HCT116 (cell line): ENCODE measurements around the gene MPHOSPH8. TPM values are rescaled to one million over a fixed set of nuclear protein-coding genes. Genes with fewer than 3 reads are reported as not detected.

Experiments used
- ATAC-seq: fragments of 200-7000 bp; cut with Tn5 transposase; 2 replicates; pipeline ENCODE4 v1.9.1; 2020; ENCODE audit warnings: mild to moderate bottlenecking, moderate library complexity
- BruUV-seq: library from RNA; stranded (reverse); fragments of 400-500 nt; replicated peaks from 2 replicates; lab custom pipeline; 2021; lab: Mats Ljungman, UMichigan
- CTCF ChIA-PET: fragments of 300-600 bp; sonication (Branson Sonifier 250); formaldehyde crosslinking; loops from one replicate; lab custom pipeline; 2021; ENCODE audit warnings: antibody characterized with exemption; lab: Charles Lee
- POLR2A ChIA-PET: fragments of 300-600, 350-600 bp; sonication (Branson Sonifier 250); formaldehyde crosslinking; loops from one replicate; lab custom pipeline; 2021; ENCODE audit warnings: antibody characterized with exemption; lab: Charles Lee
- RAD21 ChIA-PET, 2 experiments: fragments of 300-600 bp; sonication (Branson Sonifier 250); formaldehyde crosslinking; loops; one replicate each; lab custom pipeline; 2023; ENCODE audit warnings: low total read pairs in 2 of 2; ENCODE audit not compliant: uncharacterized antibody in 2 of 2, unreplicated experiment in 2 of 2, low non-redundant PET in 1 of 2; lab: Charles Lee
- DNase-seq: peaks from one replicate; pipeline ENCODE4 v3.0.0-alpha.2; 2010; ENCODE audit warnings: low read depth, low spot score
- H2AFZ ChIP-seq: fragments of 200-600 bp; shearing (Covaris generic), sonication (generic); 2 replicates; pipeline ENCODE4 v1.6.1; 2017; ENCODE audit warnings: low read depth, mixed run types, mixed read lengths, antibody characterized with exemption, low read length; ENCODE audit not compliant: poor library complexity, severe bottlenecking
- H3K27ac ChIP-seq: 2 replicates; pipeline ENCODE4 v1.5.1; 2012; ENCODE audit warnings: low read depth, low read length
- H3K27me3 ChIP-seq: fragments of 200-600 bp; sonication (generic); 2 replicates; pipeline ENCODE4 v1.6.1; 2016; ENCODE audit warnings: mixed run types, low read length, mixed read lengths; ENCODE audit not compliant: insufficient read depth
- H3K36me3 ChIP-seq, 2 experiments: fragments of 200-500 bp in 1 of 2; fragments of 200-600 bp in 1 of 2; sonication (Bioruptor generic) in 1 of 2; sonication (generic) in 1 of 2; 2 replicates each; pipeline versions ENCODE4 v1.5.1 to v1.6.1; 2014 to 2016; ENCODE audit warnings: low read length in 2 of 2, inconsistent platforms in 1 of 2, mixed read lengths in 1 of 2, mixed run types in 1 of 2; ENCODE audit not compliant: insufficient read depth in 2 of 2, control insufficient read depth in 1 of 2
- H3K4me1 ChIP-seq, 2 experiments: fragments of 200-600 bp in 1 of 2; sonication (generic) in 1 of 2; 2 replicates each; pipeline versions ENCODE4 v1.5.1 to v1.6.1; 2012 to 2017; ENCODE audit warnings: low read length in 2 of 2, inconsistent platforms in 1 of 2, mild to moderate bottlenecking in 1 of 2, mixed read lengths in 1 of 2, mixed run types in 1 of 2, moderate library complexity in 1 of 2; ENCODE audit not compliant: insufficient read depth in 2 of 2, control insufficient read depth in 1 of 2
- H3K4me2 ChIP-seq: fragments of 200-600 bp; sonication (generic); 2 replicates; pipeline ENCODE4 v1.6.1; 2017; ENCODE audit warnings: mixed run types, low read length, mixed read lengths
- H3K4me3 ChIP-seq, 2 experiments: fragments of 200-600 bp in 1 of 2; sonication (generic) in 1 of 2; replicated peaks in 1 of 2; 2 replicates each; pipeline ENCODE4 v1.5.1; 2011 to 2016; ENCODE audit warnings: low read length in 2 of 2, control low read depth in 1 of 2, low read depth in 1 of 2, mild to moderate bottlenecking in 1 of 2, mixed read lengths in 1 of 2, mixed run types in 1 of 2
- H3K79me2 ChIP-seq: fragments of 200-600 bp; sonication (generic); 2 replicates; pipeline ENCODE4 v1.6.1; 2017; ENCODE audit warnings: mild to moderate bottlenecking, mixed run types, low read length, moderate library complexity, mixed read lengths; ENCODE audit not compliant: insufficient read depth
- H3K9ac ChIP-seq: fragments of 200-600 bp; sonication (generic); 2 replicates; pipeline ENCODE4 v1.6.1; 2016; ENCODE audit warnings: low read length, mixed read lengths
- H3K9me2 ChIP-seq: fragments of 200-600 bp; sonication (generic), shearing (Covaris generic); 2 replicates; pipeline ENCODE4 v1.6.1; 2017; ENCODE audit warnings: mixed run types, mild to moderate bottlenecking, moderate library complexity; ENCODE audit not compliant: insufficient read depth
- H3K9me3 ChIP-seq, 2 experiments: fragments of 200-500 bp in 1 of 2; fragments of 200-600 bp in 1 of 2; sonication (Bioruptor generic) in 1 of 2; sonication (generic) in 1 of 2; 2 replicates each; pipeline ENCODE4 v1.6.1; 2014 to 2017; ENCODE audit warnings: low read length in 2 of 2, mixed read lengths in 2 of 2, inconsistent platforms in 1 of 2, low read depth in 1 of 2, mild to moderate bottlenecking in 1 of 2, mixed run types in 1 of 2, moderate library complexity in 1 of 2; ENCODE audit not compliant: control insufficient read depth in 1 of 2, insufficient read depth in 1 of 2
- H4K20me1 ChIP-seq: fragments of 200-600 bp; sonication (generic), shearing (Covaris generic); 2 replicates; pipeline ENCODE4 v1.6.1; 2017; ENCODE audit warnings: mixed run types, mild to moderate bottlenecking, moderate library complexity; ENCODE audit not compliant: insufficient read depth
- ELF1 ChIP-seq: IDR thresholded peaks from 2 replicates; pipeline ENCODE4 v1.6.1; 2012; ENCODE audit warnings: low read depth, borderline replicate concordance
- EZH2phosphoT487 ChIP-seq: fragments of 200-600 bp; IDR thresholded peaks from 2 replicates; pipeline ENCODE4 v1.6.1; 2018; ENCODE audit warnings: antibody characterized with exemption, borderline replicate concordance
- FOSL1 ChIP-seq: IDR thresholded peaks from 2 replicates; pipeline ENCODE4 v1.6.1; 2012; ENCODE audit warnings: low read depth
- JUND ChIP-seq: IDR thresholded peaks from 2 replicates; pipeline ENCODE4 v1.6.1; 2012
- POLR2A ChIP-seq: IDR thresholded peaks from 2 replicates; pipeline ENCODE4 v1.7.0; 2011; ENCODE audit warnings: borderline replicate concordance; ENCODE audit not compliant: insufficient read depth, insufficient read length; ENCODE audit errors: extremely low read depth
- POLR2AphosphoS5 ChIP-seq: IDR thresholded peaks from 2 replicates; pipeline ENCODE4 v1.6.1; 2011; ENCODE audit warnings: mild to moderate bottlenecking, low read depth, low read length, moderate library complexity
- RAD21 ChIP-seq: IDR thresholded peaks from 2 replicates; pipeline ENCODE4 v1.6.1; 2012; ENCODE audit warnings: low read depth, mild to moderate bottlenecking
- SRF ChIP-seq: IDR thresholded peaks from 2 replicates; pipeline ENCODE4 v1.6.1; 2012; ENCODE audit warnings: low read depth
- YY1 ChIP-seq: IDR thresholded peaks from 2 replicates; pipeline ENCODE4 v1.6.1; 2011; ENCODE audit warnings: low read length, low read depth, moderate library complexity, mild to moderate bottlenecking; ENCODE audit not compliant: insufficient replicate concordance; ENCODE audit errors: extremely low read depth
- ZFX ChIP-seq: fragments of 450-650 bp; IDR thresholded peaks from 2 replicates; pipeline ENCODE4 v1.6.1; 2017
- intact Hi-C: fragments of 100-400 bp; cut with micrococcal nuclease; formaldehyde crosslinking; loops from 2 replicates; pipeline ENCODE4 v1.10.0; 2022
- total RNA-seq: library from RNA; stranded (reverse); gene quantifications from one replicate; pipeline ENCODE4 v1.2.1, GENCODE V29; 2021; ENCODE audit not compliant: unreplicated experiment
- TF ChIP-seq, protein P1 (sequence below): IDR thresholded peaks from 2 replicates; pipeline ENCODE4 v1.6.1; 2011; ENCODE audit warnings: mild to moderate bottlenecking, low read length, moderate library complexity; ENCODE audit not compliant: insufficient replicate concordance; ENCODE audit errors: extremely low read depth

MPHOSPH8 gene
- total RNA-seq, 1 experiment from 2014 or later = 21.5 TPM

DNA sequence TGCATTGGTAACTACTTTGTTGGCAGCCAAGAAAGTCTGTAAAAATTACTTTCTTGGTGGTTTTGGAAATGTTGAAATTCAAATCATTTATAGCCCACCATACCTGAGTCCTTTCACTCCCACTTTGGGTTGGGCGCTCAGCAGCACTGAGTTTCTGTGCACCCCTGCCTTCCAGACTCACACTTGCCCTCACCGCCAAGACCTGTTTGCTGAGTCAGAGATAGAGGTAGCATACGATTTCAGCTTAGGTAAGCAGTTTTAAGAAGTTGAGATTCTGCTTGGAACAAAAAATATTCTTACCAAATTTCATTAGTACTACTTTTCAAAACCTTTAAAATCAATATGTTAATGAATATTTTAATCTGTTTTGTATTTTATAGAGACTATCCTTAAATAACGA is 12.6 kb downstream of the MPHOSPH8 start:
- H3K4me3 ChIP-seq = no peak overlapping the region
- ATAC-seq (no peak), DNase-seq (no peak)
- peaks cover 14 to 40% of the 10 kb centered on the region in 2 experiments for H3K36me3 ChIP-seq
- H3K4me1 ChIP-seq = no peaks in the 10 kb centered on the region
- H3K9ac ChIP-seq = no peak overlapping the region
- H3K27ac ChIP-seq = no peak overlapping the region
- H2AFZ ChIP-seq = no peak overlapping the region
- ChIA-PET POLR2A (no interaction called here), CTCF (no interaction called here), RAD21 (no interaction called here)
- no peaks in the 10 kb centered on the region for H3K9me3 ChIP-seq
- peaks cover 4% of the 10 kb centered on the region; the same call in 1 of the 2 replicates for H3K79me2 ChIP-seq
- no peaks in the 10 kb centered on the region for H3K27me3 ChIP-seq
- intact Hi-C loops = loop anchor here (5.0 kb wide), 1 partner anchor 51 kb away; no protein-coding TSS in a partner anchor
- no peak overlapping the region for H3K4me2 ChIP-seq
- H3K9me2 ChIP-seq = no peaks in the 10 kb centered on the region
- H4K20me1 ChIP-seq = no peaks in the 10 kb centered on the region
- BruUV-seq = no TSS peak
- TF ChIP-seq YY1 (no peak), POLR2A (no peak), JUND (no peak), POLR2AphosphoS5 (no peak), RAD21 (no peak), ELF1 (no peak), FOSL1 (no peak), ZFX (no peak), EZH2phosphoT487 (no peak), SRF (no peak)
- TF ChIP-seq, protein P1, sequence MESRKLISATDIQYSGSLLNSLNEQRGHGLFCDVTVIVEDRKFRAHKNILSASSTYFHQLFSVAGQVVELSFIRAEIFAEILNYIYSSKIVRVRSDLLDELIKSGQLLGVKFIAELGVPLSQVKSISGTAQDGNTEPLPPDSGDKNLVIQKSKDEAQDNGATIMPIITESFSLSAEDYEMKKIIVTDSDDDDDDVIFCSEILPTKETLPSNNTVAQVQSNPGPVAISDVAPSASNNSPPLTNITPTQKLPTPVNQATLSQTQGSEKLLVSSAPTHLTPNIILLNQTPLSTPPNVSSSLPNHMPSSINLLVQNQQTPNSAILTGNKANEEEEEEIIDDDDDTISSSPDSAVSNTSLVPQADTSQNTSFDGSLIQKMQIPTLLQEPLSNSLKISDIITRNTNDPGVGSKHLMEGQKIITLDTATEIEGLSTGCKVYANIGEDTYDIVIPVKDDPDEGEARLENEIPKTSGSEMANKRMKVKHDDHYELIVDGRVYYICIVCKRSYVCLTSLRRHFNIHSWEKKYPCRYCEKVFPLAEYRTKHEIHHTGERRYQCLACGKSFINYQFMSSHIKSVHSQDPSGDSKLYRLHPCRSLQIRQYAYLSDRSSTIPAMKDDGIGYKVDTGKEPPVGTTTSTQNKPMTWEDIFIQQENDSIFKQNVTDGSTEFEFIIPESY = no peak
